ENCODE results near the gene DPP4.

GRCh38 chr2:162085090-162085891 is 11.3 kb upstream of the DPP4 start:
- no peak for TF ChIP-seq POLR2A (IDR thresholded peaks at IDR 0.05)
- TF ChIP-seq, protein P1, sequence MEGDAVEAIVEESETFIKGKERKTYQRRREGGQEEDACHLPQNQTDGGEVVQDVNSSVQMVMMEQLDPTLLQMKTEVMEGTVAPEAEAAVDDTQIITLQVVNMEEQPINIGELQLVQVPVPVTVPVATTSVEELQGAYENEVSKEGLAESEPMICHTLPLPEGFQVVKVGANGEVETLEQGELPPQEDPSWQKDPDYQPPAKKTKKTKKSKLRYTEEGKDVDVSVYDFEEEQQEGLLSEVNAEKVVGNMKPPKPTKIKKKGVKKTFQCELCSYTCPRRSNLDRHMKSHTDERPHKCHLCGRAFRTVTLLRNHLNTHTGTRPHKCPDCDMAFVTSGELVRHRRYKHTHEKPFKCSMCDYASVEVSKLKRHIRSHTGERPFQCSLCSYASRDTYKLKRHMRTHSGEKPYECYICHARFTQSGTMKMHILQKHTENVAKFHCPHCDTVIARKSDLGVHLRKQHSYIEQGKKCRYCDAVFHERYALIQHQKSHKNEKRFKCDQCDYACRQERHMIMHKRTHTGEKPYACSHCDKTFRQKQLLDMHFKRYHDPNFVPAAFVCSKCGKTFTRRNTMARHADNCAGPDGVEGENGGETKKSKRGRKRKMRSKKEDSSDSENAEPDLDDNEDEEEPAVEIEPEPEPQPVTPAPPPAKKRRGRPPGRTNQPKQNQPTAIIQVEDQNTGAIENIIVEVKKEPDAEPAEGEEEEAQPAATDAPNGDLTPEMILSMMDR (IDR thresholded peaks at IDR 0.05): no peak
